Astrocyte (in vitro differentiated cells and primary cell): ENCODE measurements around the gene ACSM6. TPM values are rescaled to one million over a fixed set of nuclear protein-coding genes. Genes with fewer than 3 reads are reported as not detected.
A peak's percentile ranks its signal among the peaks of the same experiment; 100 is the strongest.

ENCODE experiments used
- DNase-seq: peaks from one replicate; pipeline ENCODE4 v3.0.0-alpha.2; 2010; ENCODE audit warnings: low read depth
- FAIRE-seq: peaks from 2 replicates; lab custom pipeline; 2011; peaks lifted over from hg19 to GRCh38; lab: Jason Lieb, UNC
- H2AFZ ChIP-seq: 2 replicates; pipeline ENCODE4 v1.6.0; 2012; ENCODE audit warnings: low read depth, low read length, inconsistent platforms
- H3K27ac ChIP-seq: 2 replicates; pipeline ENCODE4 v1.5.1; 2011; ENCODE audit warnings: low read depth, low read length, inconsistent platforms
- H3K27me3 ChIP-seq: 2 replicates; pipeline ENCODE4 v1.6.0; 2011; ENCODE audit warnings: low read length, inconsistent platforms; ENCODE audit not compliant: insufficient read depth
- H3K36me3 ChIP-seq: 2 replicates; pipeline ENCODE4 v1.5.1; 2011; ENCODE audit warnings: low read length, inconsistent platforms; ENCODE audit not compliant: insufficient read depth
- H3K4me1 ChIP-seq: 2 replicates; pipeline ENCODE4 v1.5.1; 2011; ENCODE audit warnings: low read length, inconsistent platforms; ENCODE audit not compliant: insufficient read depth
- H3K4me2 ChIP-seq: 2 replicates; pipeline ENCODE4 v1.6.0; 2012; ENCODE audit warnings: low read length, inconsistent platforms
- H3K4me3 ChIP-seq: 2 replicates; pipeline ENCODE4 v1.5.1; 2011; ENCODE audit warnings: low read depth, mild to moderate bottlenecking, low read length, inconsistent platforms; ENCODE audit not compliant: insufficient read depth
- H3K79me2 ChIP-seq: 2 replicates; pipeline ENCODE4 v1.6.0; 2012; ENCODE audit warnings: mild to moderate bottlenecking, low read length, inconsistent platforms; ENCODE audit not compliant: insufficient read depth
- H3K9ac ChIP-seq: 2 replicates; pipeline ENCODE4 v1.6.0; 2012; ENCODE audit warnings: mild to moderate bottlenecking, low read length, inconsistent platforms
- H3K9me3 ChIP-seq: 2 replicates; pipeline ENCODE4 v1.5.1; 2012; ENCODE audit warnings: low read depth, mild to moderate bottlenecking, low read length, inconsistent platforms; ENCODE audit not compliant: insufficient read depth
- H4K20me1 ChIP-seq: 2 replicates; pipeline ENCODE4 v1.6.0; 2012; ENCODE audit warnings: low read length, inconsistent platforms; ENCODE audit not compliant: insufficient read depth
- H3K27ac Mint-ChIP-seq: one replicate; pipeline ENCODE4 v1.8.0; 2021; ENCODE audit warnings: mild to moderate bottlenecking, mixed read lengths; ENCODE audit not compliant: unreplicated experiment
- H3K27me3 Mint-ChIP-seq: one replicate; pipeline ENCODE4 v1.8.0; 2021; ENCODE audit warnings: low read depth, mixed read lengths; ENCODE audit not compliant: unreplicated experiment
- H3K36me3 Mint-ChIP-seq: one replicate; pipeline ENCODE4 v1.8.0; 2021; ENCODE audit warnings: low read depth, mixed read lengths; ENCODE audit not compliant: unreplicated experiment
- H3K4me1 Mint-ChIP-seq: one replicate; pipeline ENCODE4 v1.8.0; 2021; ENCODE audit warnings: low read depth, mixed read lengths; ENCODE audit not compliant: unreplicated experiment
- H3K4me3 Mint-ChIP-seq: one replicate; pipeline ENCODE4 v1.8.0; 2021; ENCODE audit warnings: mild to moderate bottlenecking, moderate library complexity, mixed read lengths; ENCODE audit not compliant: unreplicated experiment
- H3K9me3 Mint-ChIP-seq: one replicate; pipeline ENCODE4 v1.8.0; 2021; ENCODE audit warnings: mild to moderate bottlenecking, mixed read lengths; ENCODE audit not compliant: unreplicated experiment
- CTCF ChIP-seq: IDR thresholded peaks from 2 replicates; pipeline ENCODE4 v1.5.1; 2011; ENCODE audit warnings: low read depth, mild to moderate bottlenecking, inconsistent platforms, low read length, moderate library complexity; ENCODE audit not compliant: insufficient read depth
- EZH2 ChIP-seq: IDR thresholded peaks from 2 replicates; pipeline ENCODE4 v1.6.1; 2012; ENCODE audit warnings: mild to moderate bottlenecking, low read length, inconsistent platforms; ENCODE audit not compliant: insufficient read depth
- total RNA-seq: library from RNA; stranded (reverse); gene quantifications from 2 replicates; pipeline ENCODE4 v1.2.1, GENCODE V29; 2021

The ACSM6 gene
- total RNA-seq, 1 donor from 2014 or later: not detected

- Mint-ChIP-seq H3K9me3 (no peaks in the 10 kb centered on the region), H3K4me3 (no peak overlapping the region), H3K27me3 (no peaks in the 10 kb centered on the region), H3K36me3 (peaks cover 5% of the 10 kb centered on the region), H3K4me1 (peaks cover 75% of the 10 kb centered on the region), H3K27ac (peak overlapping the region; percentile 16)
- Histone ChIP-seq H4K20me1 (peaks cover 34% of the 10 kb centered on the region), H3K9ac (peak overlapping the region; percentile 26), H3K36me3 (no peaks in the 10 kb centered on the region), H3K4me1 (peaks cover 51% of the 10 kb centered on the region), H3K27me3 (no peaks in the 10 kb centered on the region), H3K4me3 (no peak overlapping the region), H3K4me2 (peak overlapping the region; percentile 37), H3K9me3 (no peaks in the 10 kb centered on the region), H3K79me2 (peaks cover 82% of the 10 kb centered on the region), H2AFZ (no peak overlapping the region), H3K27ac (peak overlapping the region; percentile 73)
- DNase-seq (peak; percentile 49), FAIRE-seq (no peak)
- no peak for TF ChIP-seq EZH2
- TF ChIP-seq CTCF: no peak
Observed at GRCh38 chr10:95276367-95277200, 82.5 kb downstream of the ACSM6 start.

GRCh38 chr10:95277201-95277570, 83.1 kb downstream of the ACSM6 start:
- H4K20me1 ChIP-seq: peaks cover 39% of the 10 kb centered on the region
- H3K9me3 ChIP-seq: no peaks in the 10 kb centered on the region
- H3K4me3 ChIP-seq: no peak overlapping the region
- H3K27me3 ChIP-seq: no peaks in the 10 kb centered on the region
- no peaks in the 10 kb centered on the region for H3K9me3 Mint-ChIP-seq
- TF ChIP-seq CTCF (no peak), EZH2 (no peak)
- no peak overlapping the region for H3K9ac ChIP-seq
- H3K79me2 ChIP-seq: peaks cover 82% of the 10 kb centered on the region
- DNase-seq (no peak), FAIRE-seq (no peak)
- H3K27ac Mint-ChIP-seq: no peak overlapping the region
- H3K27me3 Mint-ChIP-seq: no peaks in the 10 kb centered on the region
- H3K4me1 ChIP-seq: peaks cover 51% of the 10 kb centered on the region
- no peaks in the 10 kb centered on the region for H3K36me3 ChIP-seq
- peaks cover 81% of the 10 kb centered on the region for H3K4me1 Mint-ChIP-seq
- H3K36me3 Mint-ChIP-seq: peaks cover 5% of the 10 kb centered on the region
- H3K4me3 Mint-ChIP-seq: no peak overlapping the region
- no peak overlapping the region for H3K27ac ChIP-seq
- H2AFZ ChIP-seq: no peak overlapping the region
- no peak overlapping the region for H3K4me2 ChIP-seq

GRCh38 chr10:95277614-95278013, 83.6 kb downstream of the ACSM6 start:
- Histone ChIP-seq H3K27me3 (no peaks in the 10 kb centered on the region), H3K9me3 (no peaks in the 10 kb centered on the region), H4K20me1 (peaks cover 42% of the 10 kb centered on the region), H3K79me2 (peaks cover 83% of the 10 kb centered on the region), H3K9ac (no peak overlapping the region), H3K27ac (no peak overlapping the region), H3K4me3 (no peak overlapping the region), H3K4me1 (peaks cover 51% of the 10 kb centered on the region), H3K4me2 (no peak overlapping the region), H3K36me3 (no peaks in the 10 kb centered on the region), H2AFZ (no peak overlapping the region)
- Mint-ChIP-seq H3K4me1 (peaks cover 83% of the 10 kb centered on the region), H3K4me3 (no peak overlapping the region), H3K27ac (no peak overlapping the region), H3K27me3 (no peaks in the 10 kb centered on the region), H3K36me3 (peaks cover 5% of the 10 kb centered on the region), H3K9me3 (no peaks in the 10 kb centered on the region)
- no peak for DNase-seq
- no peak for FAIRE-seq
- TF ChIP-seq CTCF (no peak), EZH2 (no peak)
